ENCODE data around the gene LNPEP.
"Not testable (repeated sequence)": the region's sequence is repeated elsewhere in the genome, so short reads cannot be mapped to it uniquely, and the experiment has no call there.

Gene LNPEP

DNA sequence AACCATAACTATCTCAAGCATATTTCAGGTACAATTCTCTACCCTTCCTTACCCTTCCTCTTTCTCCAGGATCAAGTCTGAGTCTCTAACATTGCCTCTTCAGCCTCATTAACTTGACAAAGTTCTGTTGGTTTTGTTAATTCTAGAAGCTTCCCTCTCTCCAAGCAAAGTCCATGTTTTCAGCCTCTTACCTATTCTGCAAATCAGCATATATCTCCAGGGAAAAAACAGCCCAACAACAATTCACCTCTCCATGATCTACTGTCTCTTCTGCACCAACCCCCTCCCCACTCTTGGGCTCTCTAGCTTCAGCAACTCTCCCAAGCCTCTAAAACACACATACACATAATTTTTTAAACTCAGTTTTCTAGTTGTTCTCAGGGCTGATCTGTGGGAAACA lies 134.4 kb downstream of the LNPEP start:
- no peak for DNase-seq

- DNase-seq = no peak
These were observed 135.2 kb downstream of the LNPEP start for GRCh38 chr5:97071101-97071500.

- DNase-seq = no peak
These were observed 136.1 kb downstream of the LNPEP start for GRCh38 chr5:97071993-97072392.

GRCh38 chr5:97072696-97073095 lies 136.8 kb downstream of the LNPEP start:
- no peak for DNase-seq

DNA sequence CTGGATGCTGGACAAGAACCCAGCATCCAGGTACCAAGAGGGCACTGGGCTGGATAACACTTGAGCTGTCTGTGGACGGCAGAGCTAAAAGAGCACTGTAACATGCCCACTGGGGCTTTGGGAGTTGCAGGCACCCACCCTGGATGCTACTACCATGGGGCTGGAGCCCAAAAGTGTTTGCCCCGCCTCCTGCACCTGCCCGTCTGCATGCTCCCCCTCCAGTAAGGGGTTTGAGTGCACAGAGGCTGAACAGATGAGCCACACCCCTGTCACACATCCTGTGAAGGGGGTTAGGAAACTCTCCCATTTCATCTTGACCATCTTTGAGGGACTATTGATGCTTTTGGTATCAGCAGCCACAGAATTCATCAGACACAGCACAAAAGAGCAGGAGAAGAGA lies 137.5 kb downstream of the LNPEP start:
- no peak for DNase-seq

- DNase-seq = no peak
These were observed 139.1 kb downstream of the LNPEP start for GRCh38 chr5:97074859-97075489.

GRCh38 chr5:97075649-97076048 lies 139.8 kb downstream of the LNPEP start:
- no peak for DNase-seq

- no peak for DNase-seq
These were observed 140.2 kb downstream of the LNPEP start for GRCh38 chr5:97076098-97076497.

DNA sequence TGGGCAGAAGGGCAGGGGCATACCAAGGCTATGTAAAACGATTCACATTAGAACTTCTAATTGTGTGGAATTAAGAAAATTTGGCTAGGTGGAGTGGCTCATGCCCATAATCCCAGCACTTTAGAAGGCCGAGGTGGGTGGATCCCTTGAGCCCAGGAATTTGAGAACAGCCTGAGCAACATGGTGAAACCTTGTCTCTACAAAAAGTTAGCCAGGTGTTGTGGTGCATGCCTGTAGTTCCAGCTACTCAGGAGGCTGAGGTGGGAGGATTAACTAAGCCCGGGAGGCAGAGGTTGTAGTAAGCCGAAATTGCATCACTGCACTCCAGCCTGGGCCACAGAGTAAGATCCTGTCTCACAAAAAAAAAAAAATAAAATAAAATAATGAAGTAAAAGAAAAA lies 141.4 kb downstream of the LNPEP start:
- DNase-seq = no peak

GRCh38 chr5:97078958-97079743 lies 143.3 kb downstream of the LNPEP start:
- DNase-seq = no peak

- DNase-seq = not testable (repeated sequence)
These were observed 149.0 kb downstream of the LNPEP start for GRCh38 chr5:97084782-97085458.

- no peak for DNase-seq
These were observed 149.7 kb downstream of the LNPEP start for GRCh38 chr5:97085459-97086181.
